Aorta (tissue), 5 donors: ENCODE data around the gene FHIT. TPM values are rescaled to one million over a fixed set of nuclear protein-coding genes. Genes with fewer than 3 reads are reported as not detected.
"Not testable (repeated sequence)": the region's sequence is repeated elsewhere in the genome, so short reads cannot be mapped to it uniquely, and the experiment has no call there.

Source experiments
- ATAC-seq: fragments of 200-7000 bp; cut with Tn5 transposase; one replicate; pipeline ENCODE4 v1.9.1; 2022; ENCODE audit warnings: moderate library complexity; ENCODE audit not compliant: low FRiP score
- DNase-seq, 2 donors: peaks; one replicate each; pipeline ENCODE4 v3.0.0-alpha.2; 2020
- H3K27ac ChIP-seq, 2 donors: one replicate each; pipeline ENCODE4 v1.5.1; 2013; ENCODE audit warnings: low read length in 2 of 2, mild to moderate bottlenecking in 2 of 2, moderate library complexity in 2 of 2, control low read depth in 1 of 2, inconsistent platforms in 1 of 2, low read depth in 1 of 2
- H3K27me3 ChIP-seq, 2 donors: one replicate each; pipeline ENCODE4 v1.6.1; 2013; ENCODE audit warnings: control low read depth in 1 of 2, low read length in 1 of 2, mild to moderate bottlenecking in 1 of 2, moderate library complexity in 1 of 2; ENCODE audit not compliant: insufficient read depth in 2 of 2, control insufficient read depth in 1 of 2
- H3K36me3 ChIP-seq, 2 donors: one replicate each; pipeline ENCODE4 v1.6.1; 2013; ENCODE audit warnings: control low read depth in 1 of 2, low read length in 1 of 2, mild to moderate bottlenecking in 1 of 2; ENCODE audit not compliant: insufficient read depth in 2 of 2, control insufficient read depth in 1 of 2
- H3K4me1 ChIP-seq, 2 donors: one replicate each; pipeline ENCODE4 v1.6.1; 2013; ENCODE audit warnings: low read length in 2 of 2, control low read depth in 1 of 2, mild to moderate bottlenecking in 1 of 2, moderate library complexity in 1 of 2; ENCODE audit not compliant: insufficient read depth in 2 of 2, control insufficient read depth in 1 of 2
- H3K4me3 ChIP-seq, 2 donors: one replicate each; pipeline ENCODE4 v1.5.1; 2013; ENCODE audit warnings: low read length in 2 of 2, control low read depth in 1 of 2, mild to moderate bottlenecking in 1 of 2
- H3K9me3 ChIP-seq: one replicate; pipeline ENCODE4 v1.6.1; 2013; ENCODE audit warnings: mild to moderate bottlenecking, low read length; ENCODE audit not compliant: control insufficient read depth
- WGBS, 2 donors: extraction: QIAGEN DNeasy Blood & Tissue Kit; methylation state at CpG; one replicate each; pipeline ENCODE4 v1.1.7; 2013; 5-methylcytosine and 5-hydroxymethylcytosine counted together
- intact Hi-C, 2 donors: fragments of 100-400 bp; cut with DNase I; formaldehyde crosslinking; loops; one replicate each; pipeline versions ENCODE4 v1.14.2 to v1.15.0; 2022
- polyA plus RNA-seq, 2 donors: library from polyadenylated mRNA; stranded (reverse); fragments of 200-250 nt; gene quantifications; one replicate each; pipeline ENCODE4 v1.2.3, GENCODE V29; 2013
- total RNA-seq, 2 donors: library from RNA; stranded (reverse); fragmentation: NEBNext Ultra II Directional; extraction: Animal tissue kit (Norgen Biotek cat#: 25700); gene quantifications; one replicate each; pipeline ENCODE4 v1.2.1, GENCODE V29; 2021
- donor health status: healthy with polysubstance abuse.
- donor health status: Bipolar disorder and iron deficiency.
- donor health status: DM: no; HTN: no; CAD: no.
- donor health status: DM: no; HTN: no; CAD: no.
- donor health status: DM: yes; HTN: yes; CAD: no.

Gene FHIT
- total and polyA plus RNA-seq, 4 donors: 1.1 to 9.2 (median 3.0) TPM

- no peak for DNase-seq
- no peaks in the 10 kb centered on the region for H3K4me1 ChIP-seq
- intact Hi-C loops: no loop called here
- ATAC-seq: no peak
- no peaks in the 10 kb centered on the region for H3K36me3 ChIP-seq
- no peaks in the 10 kb centered on the region for H3K27me3 ChIP-seq
- no peaks in the 10 kb centered on the region for H3K9me3 ChIP-seq
- no peak overlapping the region for H3K27ac ChIP-seq
- no peak overlapping the region for H3K4me3 ChIP-seq
- 63 to 75% methylated on average over 1 of the region's 1 CpG for WGBS, 2 donors
Observed at GRCh38 chr3:60912876-60913275, 338.4 kb downstream of the FHIT start.

DNA sequence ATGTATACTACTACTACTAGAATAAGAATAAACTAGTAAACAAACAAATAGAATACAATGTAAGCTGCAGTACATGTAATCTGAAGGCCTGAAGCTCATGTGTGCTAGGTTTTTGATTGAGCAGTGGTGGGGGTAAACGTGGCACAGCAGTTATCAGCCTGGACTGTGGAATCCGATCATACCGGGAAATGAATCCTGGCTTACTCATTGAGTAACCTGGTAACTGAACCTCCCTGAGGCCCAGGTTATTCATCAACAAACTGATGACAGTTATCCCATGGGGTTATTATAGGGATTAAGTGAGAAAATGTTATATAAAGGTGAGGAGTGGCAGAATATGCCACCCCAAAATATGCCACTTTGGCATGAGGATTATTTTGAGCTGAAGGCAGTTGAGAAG, 339.1 kb downstream of the FHIT start:
- DNase-seq (no peak), ATAC-seq (no peak)
- intact Hi-C loops: no loop called here
- Histone ChIP-seq H3K27me3 (no peaks in the 10 kb centered on the region), H3K4me3 (no peak overlapping the region), H3K4me1 (no peaks in the 10 kb centered on the region), H3K27ac (no peak overlapping the region), H3K36me3 (no peaks in the 10 kb centered on the region), H3K9me3 (no peaks in the 10 kb centered on the region)
- WGBS, 2 donors: 90 to 93% methylated on average over 3 of the region's 3 CpGs

- H3K36me3 ChIP-seq: no peaks in the 10 kb centered on the region
- 44 to 56% methylated on average over 2 of the region's 2 CpGs for WGBS, 2 donors
- no peak for DNase-seq
- intact Hi-C loops: no loop called here
- ATAC-seq: no peak
- no peaks in the 10 kb centered on the region for H3K4me1 ChIP-seq
- no peak overlapping the region for H3K4me3 ChIP-seq
- no peaks in the 10 kb centered on the region for H3K27me3 ChIP-seq
- no peak overlapping the region for H3K27ac ChIP-seq
- no peaks in the 10 kb centered on the region for H3K9me3 ChIP-seq
Observed at GRCh38 chr3:60909526-60909925, 341.7 kb downstream of the FHIT start.

- intact Hi-C loops: no loop called here
- DNase-seq: no peak
- H3K27ac ChIP-seq: no peak overlapping the region
- no peaks in the 10 kb centered on the region for H3K36me3 ChIP-seq
- no peak overlapping the region for H3K4me3 ChIP-seq
- H3K4me1 ChIP-seq: no peaks in the 10 kb centered on the region
- no peaks in the 10 kb centered on the region for H3K27me3 ChIP-seq
- H3K9me3 ChIP-seq: no peaks in the 10 kb centered on the region
- no peak for ATAC-seq
- 88% methylated on average over 5 of the region's 5 CpGs for WGBS, 2 donors
Observed at GRCh38 chr3:60906283-60906682, 345.0 kb downstream of the FHIT start.

DNA sequence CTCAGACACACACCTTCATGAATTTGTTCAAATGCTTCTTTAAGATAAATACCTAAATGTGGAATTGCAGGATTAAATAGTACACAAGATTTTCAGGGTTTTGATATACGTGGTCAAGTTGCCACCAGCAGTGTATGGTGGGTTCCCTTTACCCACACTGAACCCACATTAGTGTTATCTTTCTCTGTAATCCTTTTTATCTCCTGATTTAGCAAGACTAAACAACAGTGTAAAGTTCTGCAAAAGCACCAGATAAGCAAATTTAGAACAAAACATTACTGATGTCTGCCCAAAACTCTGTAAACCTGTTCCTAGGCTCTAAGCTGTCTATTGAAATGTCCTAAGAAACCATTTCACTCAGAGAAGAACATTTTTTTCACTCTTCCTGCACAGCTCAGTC, 352.9 kb downstream of the FHIT start:
- no peaks in the 10 kb centered on the region for H3K36me3 ChIP-seq
- no peak overlapping the region for H3K27ac ChIP-seq
- no peaks in the 10 kb centered on the region for H3K27me3 ChIP-seq
- ATAC-seq (no peak), DNase-seq (no peak)
- WGBS, 2 donors: 81 to 84% methylated on average over 1 of the region's 1 CpG
- H3K9me3 ChIP-seq: no peaks in the 10 kb centered on the region
- H3K4me1 ChIP-seq: no peaks in the 10 kb centered on the region
- intact Hi-C loops: no loop called here
- no peak overlapping the region for H3K4me3 ChIP-seq

DNA sequence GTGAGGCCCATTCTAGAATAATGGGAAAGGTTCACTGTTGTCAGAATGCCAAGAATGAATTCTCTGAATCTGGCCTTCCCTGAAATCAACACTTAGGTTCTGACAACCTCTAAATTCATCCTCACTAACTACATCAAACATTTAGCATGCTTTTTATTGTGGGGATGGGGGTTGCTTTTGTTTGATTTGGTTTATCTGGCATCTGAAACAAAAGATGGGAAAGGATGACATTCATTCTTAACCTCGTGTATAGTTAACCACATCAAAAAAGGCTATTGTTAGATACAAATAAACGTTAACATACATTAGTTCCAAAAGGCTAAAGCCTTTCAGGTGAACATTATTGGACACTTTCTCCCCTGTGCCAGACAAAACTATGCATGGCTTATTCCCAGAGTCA, 357.3 kb downstream of the FHIT start:
- H3K27ac ChIP-seq: no peak overlapping the region
- 60 to 66% methylated on average over 2 of the region's 2 CpGs for WGBS, 2 donors
- H3K4me1 ChIP-seq: no peaks in the 10 kb centered on the region
- DNase-seq (no peak), ATAC-seq (no peak)
- H3K9me3 ChIP-seq: no peaks in the 10 kb centered on the region
- no peaks in the 10 kb centered on the region for H3K27me3 ChIP-seq
- no peak overlapping the region for H3K4me3 ChIP-seq
- intact Hi-C loops: no loop called here
- H3K36me3 ChIP-seq: no peaks in the 10 kb centered on the region

- ATAC-seq: no peak
- H3K27ac ChIP-seq: no peak overlapping the region
- no peaks in the 10 kb centered on the region for H3K9me3 ChIP-seq
- no peaks in the 10 kb centered on the region for H3K36me3 ChIP-seq
- no peaks in the 10 kb centered on the region for H3K27me3 ChIP-seq
- 56 to 70% methylated on average over 5 of the region's 5 CpGs for WGBS, 2 donors
- no peaks in the 10 kb centered on the region for H3K4me1 ChIP-seq
- no peak for DNase-seq
- intact Hi-C loops: no loop called here
- H3K4me3 ChIP-seq: no peak overlapping the region
Observed at GRCh38 chr3:60890226-60890625, 361.0 kb downstream of the FHIT start.

DNA sequence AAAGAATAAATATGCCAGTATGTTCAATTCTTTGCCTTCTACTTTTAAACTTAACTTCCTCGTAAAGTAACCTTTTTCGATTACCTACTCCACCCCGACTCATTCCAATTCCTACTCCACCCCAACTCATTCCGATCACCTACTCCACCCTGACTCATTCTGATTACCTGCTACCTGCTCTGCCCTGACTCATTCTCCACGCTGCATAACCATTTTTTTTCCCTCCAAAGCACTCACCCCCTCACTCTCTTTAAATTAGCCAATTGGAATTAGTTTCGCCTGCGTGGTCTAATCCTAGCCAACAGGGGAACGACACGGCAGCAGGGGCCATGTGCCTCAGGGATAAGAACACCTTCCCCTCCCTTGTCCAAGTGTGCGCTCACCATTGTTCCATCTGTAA, 362.3 kb downstream of the FHIT start:
- intact Hi-C loops, H3K27ac ChIP-seq, DNase-seq, H3K36me3 ChIP-seq, H3K9me3 ChIP-seq, H3K4me1 ChIP-seq, ATAC-seq, H3K27me3 ChIP-seq, H3K4me3 ChIP-seq: not testable (repeated sequence)
- 93 to 95% methylated on average over 10 of the region's 10 CpGs for WGBS, 2 donors

DNA sequence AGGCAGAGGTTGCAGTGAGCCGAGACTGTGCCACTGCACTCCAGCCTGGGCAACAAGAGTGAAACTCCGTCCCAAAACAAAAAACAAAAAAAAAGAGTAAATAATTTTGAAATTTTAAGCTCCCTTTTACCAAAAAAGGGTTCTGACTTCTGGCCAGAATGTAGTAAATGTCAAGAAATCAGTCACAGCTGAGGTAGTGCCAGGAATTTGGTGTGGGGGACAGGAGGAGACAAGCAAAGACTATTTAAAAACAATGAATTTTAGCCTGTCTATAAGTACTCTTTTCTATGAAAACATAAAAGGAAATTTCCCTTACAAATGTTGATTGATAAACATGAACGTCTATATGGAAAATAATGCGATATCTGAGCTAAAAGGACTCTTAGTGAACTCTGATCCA, 363.7 kb downstream of the FHIT start:
- no peaks in the 10 kb centered on the region for H3K9me3 ChIP-seq
- H3K27me3 ChIP-seq: no peaks in the 10 kb centered on the region
- H3K27ac ChIP-seq: no peak overlapping the region
- H3K4me1 ChIP-seq: no peaks in the 10 kb centered on the region
- H3K4me3 ChIP-seq: no peak overlapping the region
- ATAC-seq (no peak), DNase-seq (no peak)
- intact Hi-C loops: no loop called here
- 68 to 80% methylated on average over 4 of the region's 4 CpGs for WGBS, 2 donors
- H3K36me3 ChIP-seq: no peaks in the 10 kb centered on the region
